Liver (tissue), 9 donors: ENCODE results near the gene ABCC3. TPM values are rescaled to one million over a fixed set of nuclear protein-coding genes. Genes with fewer than 3 reads are reported as not detected.

Source experiments
- DNase-seq: peaks from one replicate; pipeline ENCODE4 v3.0.0-alpha.2; 2017; ENCODE audit warnings: low spot score
- H3K27ac ChIP-seq, 2 donors: one replicate each; pipeline ENCODE4 v1.7.0; 2013; ENCODE audit warnings: inconsistent platforms in 2 of 2, low read length in 2 of 2, control low read depth in 1 of 2, low read depth in 1 of 2, mild to moderate bottlenecking in 1 of 2
- H3K27me3 ChIP-seq, 4 donors: one replicate each; pipeline versions ENCODE4 v1.6.1 to v1.7.0; 2013; ENCODE audit warnings: low read length in 3 of 4, inconsistent platforms in 1 of 4, mild to moderate bottlenecking in 1 of 4, moderate library complexity in 1 of 4; ENCODE audit not compliant: control insufficient read depth in 4 of 4, insufficient read depth in 4 of 4
- H3K36me3 ChIP-seq, 4 donors: one replicate each; pipeline versions ENCODE4 v1.6.1 to v1.7.0; 2013; ENCODE audit warnings: low read length in 3 of 4, mild to moderate bottlenecking in 3 of 4, low read depth in 1 of 4, moderate library complexity in 1 of 4; ENCODE audit not compliant: control insufficient read depth in 4 of 4, insufficient read depth in 3 of 4
- H3K4me1 ChIP-seq, 4 donors: one replicate each; pipeline versions ENCODE4 v1.6.1 to v1.7.0; 2013; ENCODE audit warnings: low read length in 3 of 4, mild to moderate bottlenecking in 3 of 4, moderate library complexity in 1 of 4; ENCODE audit not compliant: control insufficient read depth in 4 of 4, insufficient read depth in 4 of 4
- H3K4me3 ChIP-seq, 3 donors: one replicate each; pipeline versions ENCODE4 v1.6.1 to v1.7.0; 2013; ENCODE audit warnings: low read length in 3 of 3, control low read depth in 1 of 3, low read depth in 1 of 3, mild to moderate bottlenecking in 1 of 3
- H3K9ac ChIP-seq, 2 donors: one replicate each; pipeline ENCODE4 v1.7.0; 2013; ENCODE audit warnings: low read length in 2 of 2, mild to moderate bottlenecking in 2 of 2, moderate library complexity in 2 of 2, control low read depth in 1 of 2, low read depth in 1 of 2
- H3K9me3 ChIP-seq, 4 donors: one replicate each; pipeline versions ENCODE4 v1.6.1 to v1.7.0; 2013; ENCODE audit warnings: low read length in 3 of 4; ENCODE audit not compliant: control insufficient read depth in 4 of 4
- EGR1 ChIP-seq, 2 donors: IDR thresholded peaks; 2 replicates each; pipeline ENCODE4 v1.6.1; 2016 to 2018; ENCODE audit warnings: antibody characterized with exemption in 2 of 2, low read depth in 2 of 2
- FOXA1 ChIP-seq: IDR thresholded peaks from 2 replicates; pipeline ENCODE4 v1.6.1; 2016; ENCODE audit warnings: antibody characterized with exemption
- FOXA2 ChIP-seq: IDR thresholded peaks from 2 replicates; pipeline ENCODE4 v1.6.1; 2016; ENCODE audit warnings: antibody characterized with exemption
- GABPA ChIP-seq, 2 donors: IDR thresholded peaks in 1 of 2; conservative IDR thresholded peaks in 1 of 2; 2 replicates each; pipeline ENCODE4 v1.6.1; 2016; ENCODE audit warnings: antibody characterized with exemption in 2 of 2, mild to moderate bottlenecking in 1 of 2, moderate library complexity in 1 of 2
- HNF4A ChIP-seq, 2 donors: conservative IDR thresholded peaks; 2 replicates each; pipeline ENCODE4 v1.6.1; 2016; ENCODE audit warnings: antibody characterized with exemption in 2 of 2, mild to moderate bottlenecking in 2 of 2
- HNF4G ChIP-seq: IDR thresholded peaks from 2 replicates; pipeline ENCODE4 v1.6.1; 2016; ENCODE audit warnings: antibody characterized with exemption
- JUND ChIP-seq, 2 donors: IDR thresholded peaks; 2 replicates each; pipeline ENCODE4 v1.6.1; 2016; ENCODE audit warnings: antibody characterized with exemption in 2 of 2
- NR2F2 ChIP-seq: IDR thresholded peaks from 2 replicates; pipeline ENCODE4 v1.6.1; 2016; ENCODE audit warnings: antibody characterized with exemption
- RAD21 ChIP-seq, 2 donors: IDR thresholded peaks; 2 replicates each; pipeline ENCODE4 v1.6.1; 2016; ENCODE audit warnings: antibody characterized with exemption in 2 of 2, mild to moderate bottlenecking in 2 of 2
- RXRA ChIP-seq, 2 donors: IDR thresholded peaks; 2 replicates each; pipeline ENCODE4 v1.6.1; 2017 to 2018; ENCODE audit warnings: antibody characterized with exemption in 2 of 2, mild to moderate bottlenecking in 1 of 2
- SP1 ChIP-seq: IDR thresholded peaks from 2 replicates; pipeline ENCODE4 v1.6.1; 2018; ENCODE audit warnings: antibody characterized with exemption, mild to moderate bottlenecking
- TAF1 ChIP-seq: conservative IDR thresholded peaks from 2 replicates; pipeline ENCODE4 v1.6.1; 2016; ENCODE audit warnings: antibody characterized with exemption, mild to moderate bottlenecking
- ZBTB33 ChIP-seq: IDR thresholded peaks from 2 replicates; pipeline ENCODE4 v1.6.1; 2016; ENCODE audit warnings: antibody characterized with exemption
- WGBS: extraction: QIAGEN DNeasy Blood & Tissue Kit; methylation state at CpG from one replicate; pipeline ENCODE4 v1.1.7; 2013; 5-methylcytosine and 5-hydroxymethylcytosine counted together
- polyA plus RNA-seq, 2 donors: library from polyadenylated mRNA; stranded (reverse) in 1 of 2; unstranded in 1 of 2; fragments of 200-250 nt in 1 of 2; fragments of >200 nt in 1 of 2; fragmentation: Nextera tagmentation in 1 of 2; extraction: Ambion mirVana in 1 of 2; gene quantifications; one replicate each; pipeline versions ENCODE4 v1.2.1 to v1.2.3, GENCODE V29; 2013 to 2015
- total RNA-seq, 2 donors: library from RNA; depleted of rRNA; stranded (reverse); fragments of >200 nt; gene quantifications; one replicate each; pipeline ENCODE4 v1.2.3, GENCODE V29; 2014
- TF ChIP-seq, protein P1 (sequence below): IDR thresholded peaks from 2 replicates; pipeline ENCODE4 v1.6.1; 2016; ENCODE audit warnings: antibody characterized with exemption, mild to moderate bottlenecking
- TF ChIP-seq, protein P2 (sequence below): fragments of 150-350 bp; IDR thresholded peaks from 2 replicates; pipeline ENCODE4 v1.5.1; 2017; ENCODE audit warnings: improper control_type of control experiment, low read depth, low read length; ENCODE audit not compliant: missing input control
- donor health status: healthy.
- donor health status: healthy.
- donor health status: healthy.
- donor health status: healthy.
- donor health status: healthy.

The ABCC3 gene
- total and polyA plus RNA-seq, 4 donors = 10.5 to 197 (median 80.5) TPM

DNA sequence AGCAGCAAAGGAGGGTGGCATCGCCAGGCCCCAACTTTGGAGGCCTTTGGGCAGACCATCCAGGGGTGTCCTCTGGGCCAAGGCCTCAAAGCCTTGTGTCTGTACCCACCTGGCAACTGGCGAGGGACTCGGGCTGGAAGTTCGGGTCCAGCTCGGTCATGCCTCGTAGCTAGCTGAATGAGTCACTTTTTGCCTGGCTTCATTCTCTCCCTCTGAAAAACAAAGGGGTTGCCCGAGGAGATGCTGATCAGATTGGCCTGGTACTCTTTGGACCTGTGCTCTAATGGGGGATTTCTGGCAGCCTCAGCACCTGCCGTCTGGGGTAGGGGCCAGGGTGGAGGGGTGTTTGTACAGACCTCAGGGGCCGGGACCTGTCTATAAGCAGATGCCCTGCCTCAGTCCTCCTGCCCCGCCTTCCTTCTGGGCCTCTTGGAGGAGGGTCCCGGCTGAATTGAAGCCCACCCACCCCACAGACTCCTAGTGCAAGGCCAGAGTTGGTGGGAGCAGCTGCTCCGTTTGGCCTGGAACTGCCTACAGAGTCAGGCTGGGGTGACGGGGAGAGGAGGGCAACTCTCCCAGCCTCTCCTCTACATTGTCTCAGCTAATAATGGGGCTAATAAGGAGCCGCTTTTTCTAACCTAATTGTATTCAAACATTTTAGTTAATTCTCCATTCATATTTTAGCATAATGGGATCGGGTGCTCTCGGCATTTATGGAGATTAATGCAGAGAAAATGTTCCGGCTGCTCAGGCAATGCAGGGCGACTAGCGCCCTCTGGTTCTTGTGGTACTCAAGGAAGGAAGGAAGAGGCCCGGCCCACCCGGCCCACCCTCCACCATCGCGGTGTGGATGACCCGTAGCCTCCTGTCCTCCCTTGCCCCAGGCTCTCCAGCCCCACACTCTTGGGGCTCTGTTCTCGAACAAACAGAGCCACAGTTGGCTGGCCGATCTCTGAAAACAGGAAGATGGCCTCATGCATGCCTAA, 21.4 kb upstream of the ABCC3 start (continued):
- TF ChIP-seq, protein P1, sequence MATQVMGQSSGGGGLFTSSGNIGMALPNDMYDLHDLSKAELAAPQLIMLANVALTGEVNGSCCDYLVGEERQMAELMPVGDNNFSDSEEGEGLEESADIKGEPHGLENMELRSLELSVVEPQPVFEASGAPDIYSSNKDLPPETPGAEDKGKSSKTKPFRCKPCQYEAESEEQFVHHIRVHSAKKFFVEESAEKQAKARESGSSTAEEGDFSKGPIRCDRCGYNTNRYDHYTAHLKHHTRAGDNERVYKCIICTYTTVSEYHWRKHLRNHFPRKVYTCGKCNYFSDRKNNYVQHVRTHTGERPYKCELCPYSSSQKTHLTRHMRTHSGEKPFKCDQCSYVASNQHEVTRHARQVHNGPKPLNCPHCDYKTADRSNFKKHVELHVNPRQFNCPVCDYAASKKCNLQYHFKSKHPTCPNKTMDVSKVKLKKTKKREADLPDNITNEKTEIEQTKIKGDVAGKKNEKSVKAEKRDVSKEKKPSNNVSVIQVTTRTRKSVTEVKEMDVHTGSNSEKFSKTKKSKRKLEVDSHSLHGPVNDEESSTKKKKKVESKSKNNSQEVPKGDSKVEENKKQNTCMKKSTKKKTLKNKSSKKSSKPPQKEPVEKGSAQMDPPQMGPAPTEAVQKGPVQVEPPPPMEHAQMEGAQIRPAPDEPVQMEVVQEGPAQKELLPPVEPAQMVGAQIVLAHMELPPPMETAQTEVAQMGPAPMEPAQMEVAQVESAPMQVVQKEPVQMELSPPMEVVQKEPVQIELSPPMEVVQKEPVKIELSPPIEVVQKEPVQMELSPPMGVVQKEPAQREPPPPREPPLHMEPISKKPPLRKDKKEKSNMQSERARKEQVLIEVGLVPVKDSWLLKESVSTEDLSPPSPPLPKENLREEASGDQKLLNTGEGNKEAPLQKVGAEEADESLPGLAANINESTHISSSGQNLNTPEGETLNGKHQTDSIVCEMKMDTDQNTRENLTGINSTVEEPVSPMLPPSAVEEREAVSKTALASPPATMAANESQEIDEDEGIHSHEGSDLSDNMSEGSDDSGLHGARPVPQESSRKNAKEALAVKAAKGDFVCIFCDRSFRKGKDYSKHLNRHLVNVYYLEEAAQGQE = no peak

DNA sequence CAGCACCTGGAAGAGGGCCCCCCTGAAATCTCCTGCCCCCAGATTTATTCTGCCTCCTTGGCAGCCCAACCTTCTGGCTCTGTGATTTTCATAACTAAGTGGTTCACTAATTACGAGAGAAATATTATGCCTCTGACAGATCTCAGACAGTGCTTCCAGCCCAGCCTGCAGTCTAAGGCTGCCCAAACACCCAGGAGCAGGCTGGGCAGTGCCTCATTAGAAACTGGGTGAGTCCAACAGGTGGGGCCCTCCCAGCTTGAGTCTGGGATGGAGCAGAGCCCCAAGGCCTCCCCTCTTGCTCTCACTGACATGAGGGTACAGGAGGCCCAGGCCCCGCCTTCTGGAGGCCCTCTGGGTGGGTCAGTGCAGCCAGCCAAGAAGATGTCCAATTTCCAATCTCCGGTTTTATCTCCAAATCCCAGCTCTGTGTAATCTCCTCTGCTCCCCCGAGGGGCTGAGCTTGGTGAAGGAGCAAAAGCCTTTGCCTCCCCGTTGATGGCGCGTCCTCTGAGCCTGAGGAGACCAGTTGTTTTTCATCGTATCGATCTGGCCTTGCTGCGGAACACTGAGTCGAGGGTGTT, 20.1 kb upstream of the ABCC3 start:
- Histone ChIP-seq H3K4me1 (no peaks in the 10 kb centered on the region), H3K27ac (no peak overlapping the region), H3K9ac (no peak overlapping the region), H3K36me3 (no peaks in the 10 kb centered on the region), H3K4me3 (no peak overlapping the region), H3K27me3 (no peaks in the 10 kb centered on the region), H3K9me3 (no peaks in the 10 kb centered on the region)
- TF ChIP-seq HNF4A (conservative IDR thresholded peaks at IDR 0.05) = no peak
- DNase-seq = no peak
- WGBS = 85% methylated on average over 11 of the region's 11 CpGs

DNA sequence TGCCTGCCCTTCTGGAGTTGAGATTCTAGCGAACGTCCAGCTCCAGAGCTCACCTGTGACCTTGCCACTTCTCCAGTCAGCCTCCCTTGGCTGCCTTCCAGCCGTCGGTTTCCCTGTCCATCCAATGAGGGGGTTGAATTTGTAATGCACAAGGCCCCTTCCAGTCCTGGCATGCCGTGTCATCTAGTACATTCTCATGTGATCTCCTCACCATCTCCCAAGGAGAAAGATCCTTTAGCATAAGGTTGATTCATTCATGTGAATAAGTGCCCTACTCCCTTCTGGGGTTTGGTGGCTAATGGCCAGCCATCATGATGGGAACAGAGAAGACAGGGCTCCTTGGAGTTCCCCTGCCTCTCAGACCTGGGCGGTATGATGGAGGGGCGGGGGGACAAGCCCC, 18.9 kb upstream of the ABCC3 start:
- WGBS = 72% methylated on average over 7 of the region's 7 CpGs
- H3K9ac ChIP-seq = no peak overlapping the region
- H3K4me3 ChIP-seq = no peak overlapping the region
- H3K27me3 ChIP-seq = no peaks in the 10 kb centered on the region
- no peaks in the 10 kb centered on the region for H3K9me3 ChIP-seq
- H3K4me1 ChIP-seq = no peaks in the 10 kb centered on the region
- H3K36me3 ChIP-seq = no peaks in the 10 kb centered on the region
- H3K27ac ChIP-seq = no peak overlapping the region
- no peak for TF ChIP-seq TAF1
- TF ChIP-seq FOXA1 = no peak
- no peak for TF ChIP-seq ZBTB33
- no peak for TF ChIP-seq HNF4G
- TF ChIP-seq, protein P2, sequence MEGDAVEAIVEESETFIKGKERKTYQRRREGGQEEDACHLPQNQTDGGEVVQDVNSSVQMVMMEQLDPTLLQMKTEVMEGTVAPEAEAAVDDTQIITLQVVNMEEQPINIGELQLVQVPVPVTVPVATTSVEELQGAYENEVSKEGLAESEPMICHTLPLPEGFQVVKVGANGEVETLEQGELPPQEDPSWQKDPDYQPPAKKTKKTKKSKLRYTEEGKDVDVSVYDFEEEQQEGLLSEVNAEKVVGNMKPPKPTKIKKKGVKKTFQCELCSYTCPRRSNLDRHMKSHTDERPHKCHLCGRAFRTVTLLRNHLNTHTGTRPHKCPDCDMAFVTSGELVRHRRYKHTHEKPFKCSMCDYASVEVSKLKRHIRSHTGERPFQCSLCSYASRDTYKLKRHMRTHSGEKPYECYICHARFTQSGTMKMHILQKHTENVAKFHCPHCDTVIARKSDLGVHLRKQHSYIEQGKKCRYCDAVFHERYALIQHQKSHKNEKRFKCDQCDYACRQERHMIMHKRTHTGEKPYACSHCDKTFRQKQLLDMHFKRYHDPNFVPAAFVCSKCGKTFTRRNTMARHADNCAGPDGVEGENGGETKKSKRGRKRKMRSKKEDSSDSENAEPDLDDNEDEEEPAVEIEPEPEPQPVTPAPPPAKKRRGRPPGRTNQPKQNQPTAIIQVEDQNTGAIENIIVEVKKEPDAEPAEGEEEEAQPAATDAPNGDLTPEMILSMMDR = no peak
- no peak for TF ChIP-seq JUND (IDR thresholded peaks at IDR 0.05)
- TF ChIP-seq SP1 = no peak
- TF ChIP-seq EGR1 (IDR thresholded peaks at IDR 0.05; ENCODE audit: low read depth in 2 of 2) = no peak
- TF ChIP-seq FOXA2 = no peak
- no peak for TF ChIP-seq RAD21 (IDR thresholded peaks at IDR 0.05)
- TF ChIP-seq NR2F2 = no peak
- TF ChIP-seq GABPA (IDR thresholded peaks at IDR 0.05 in 1 of 2, conservative IDR thresholded peaks at IDR 0.05 in 1 of 2) = no peak
- no peak for TF ChIP-seq RXRA (IDR thresholded peaks at IDR 0.05)
- TF ChIP-seq, protein P1 = no peak
- no peak for DNase-seq
